ENCODE data around the gene C22orf39. TPM values are rescaled to one million over a fixed set of nuclear protein-coding genes. Genes with fewer than 3 reads are reported as not detected.

The C22orf39 gene
- polyA plus RNA-seq, 2 donors, result 17.4 to 19.1 TPM

DNA sequence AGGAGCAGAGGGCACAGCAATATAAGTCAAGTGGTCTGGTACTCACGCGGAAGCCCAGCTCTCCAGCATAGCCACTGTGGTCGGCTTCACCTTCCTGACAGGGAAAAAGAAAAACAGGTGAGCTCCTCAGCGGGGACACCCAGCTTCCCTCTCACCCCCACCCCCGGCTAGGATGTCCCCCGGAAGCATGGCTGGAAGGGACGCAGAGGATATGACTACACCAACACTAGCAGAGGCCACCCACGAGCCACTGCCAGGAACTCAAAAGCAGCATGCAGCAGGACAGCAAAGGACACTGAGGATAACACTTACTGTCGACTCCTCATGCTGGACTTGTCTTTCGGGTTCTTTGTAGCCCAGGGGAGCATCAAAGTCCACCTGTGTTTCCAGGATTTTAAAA is 9.0 kb upstream of the C22orf39 start:
- no peak overlapping the region for H3K4me3 ChIP-seq (ENCODE audit: low read depth in 1 of 2, low read length in 2 of 2)
- 91 to 94% methylated on average over 10 of the region's 10 CpGs for WGBS, 2 donors
- no peaks in the 10 kb centered on the region for H3K27me3 ChIP-seq (ENCODE audit: control insufficient read depth in 1 of 2, insufficient read depth in 2 of 2, low read length in 2 of 2)
- no peaks in the 10 kb centered on the region for H3K9me3 ChIP-seq (ENCODE audit: control insufficient read depth in 2 of 2, insufficient read depth in 1 of 2, low read depth in 1 of 2, low read length in 1 of 2)
- H3K36me3 ChIP-seq (ENCODE audit: control insufficient read depth in 2 of 2, insufficient read depth in 2 of 2, low read length in 1 of 2), result peaks cover 33 to 37% of the 10 kb centered on the region in 2 donors
- no peaks in the 10 kb centered on the region for H3K4me1 ChIP-seq (ENCODE audit: control insufficient read depth in 2 of 2, insufficient read depth in 2 of 2, low read length in 1 of 2)
- no peak overlapping the region for H3K27ac ChIP-seq (ENCODE audit: low read depth in 2 of 2, low read length in 1 of 2)

DNA sequence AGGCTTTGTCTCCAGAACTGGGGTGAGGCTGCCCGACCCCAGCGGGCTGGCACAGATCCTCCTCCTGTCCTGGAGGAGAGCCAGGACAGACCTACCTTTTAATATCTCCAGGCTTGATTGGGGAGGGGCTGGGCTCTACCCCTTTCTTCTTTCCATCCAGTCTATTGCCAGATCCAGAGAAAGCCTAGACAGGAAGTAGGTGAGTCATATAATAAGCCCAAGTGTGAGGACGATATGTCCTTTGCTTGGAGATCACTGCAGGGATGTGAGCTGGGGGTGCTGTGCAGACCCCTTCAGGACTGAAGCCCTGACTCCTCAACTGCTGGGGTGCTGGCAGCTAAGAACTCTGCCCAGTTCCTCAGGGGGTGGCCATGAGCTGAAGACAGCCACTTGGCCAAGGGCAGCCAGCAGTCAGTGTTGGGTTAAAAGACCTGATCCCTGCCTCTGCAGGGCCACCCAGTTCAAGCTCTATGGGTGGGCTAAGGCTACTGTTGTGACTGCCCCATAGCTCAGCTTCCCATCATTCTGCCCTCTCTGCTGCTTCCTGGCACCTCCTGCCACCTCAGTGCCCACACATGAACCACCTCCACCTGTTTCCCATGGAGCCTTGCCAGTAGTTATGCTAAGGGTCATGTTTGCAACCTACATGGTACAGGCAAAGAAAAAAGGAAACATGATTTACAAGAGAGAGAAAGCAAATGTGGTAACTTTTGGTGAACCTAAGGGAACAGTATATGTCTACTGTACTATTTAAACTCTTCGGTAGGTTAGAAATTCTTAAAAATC is 8.3 kb upstream of the C22orf39 start:
- no peak overlapping the region for H3K27ac ChIP-seq (ENCODE audit: low read depth in 2 of 2, low read length in 1 of 2)
- peaks cover 35 to 37% of the 10 kb centered on the region in 2 donors for H3K36me3 ChIP-seq (ENCODE audit: control insufficient read depth in 2 of 2, insufficient read depth in 2 of 2, low read length in 1 of 2)
- no peaks in the 10 kb centered on the region for H3K27me3 ChIP-seq (ENCODE audit: control insufficient read depth in 1 of 2, insufficient read depth in 2 of 2, low read length in 2 of 2)
- 66 to 74% methylated on average over 4 of the region's 4 CpGs for WGBS, 2 donors
- H3K9me3 ChIP-seq (ENCODE audit: control insufficient read depth in 2 of 2, insufficient read depth in 1 of 2, low read depth in 1 of 2, low read length in 1 of 2), result no peaks in the 10 kb centered on the region
- no peak overlapping the region for H3K4me3 ChIP-seq (ENCODE audit: low read depth in 1 of 2, low read length in 2 of 2)
- H3K4me1 ChIP-seq (ENCODE audit: control insufficient read depth in 2 of 2, insufficient read depth in 2 of 2, low read length in 1 of 2), result no peaks in the 10 kb centered on the region

DNA sequence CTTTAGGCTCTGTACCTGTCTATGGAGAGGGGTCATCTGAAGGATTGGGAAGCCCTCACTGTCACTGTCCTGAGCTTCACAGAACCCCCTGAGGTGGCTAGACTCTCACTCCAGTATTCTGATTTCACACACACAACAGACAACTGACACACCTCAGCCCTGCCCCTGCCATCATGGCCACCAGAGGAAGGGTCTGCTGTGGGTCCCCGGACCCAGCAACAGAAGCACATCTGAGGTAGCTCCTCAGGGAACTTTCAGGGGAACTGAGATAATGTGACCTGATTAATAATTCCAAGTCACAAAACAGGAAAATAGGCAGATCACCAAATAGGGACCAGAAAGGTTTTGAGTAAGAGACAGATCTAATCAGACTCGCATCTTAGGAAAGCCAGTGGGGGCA is 7.5 kb upstream of the C22orf39 start:
- 87 to 99% methylated on average over 2 of the region's 2 CpGs for WGBS, 2 donors
- peaks cover 35 to 37% of the 10 kb centered on the region in 2 donors for H3K36me3 ChIP-seq (ENCODE audit: control insufficient read depth in 2 of 2, insufficient read depth in 2 of 2, low read length in 1 of 2)

DNA sequence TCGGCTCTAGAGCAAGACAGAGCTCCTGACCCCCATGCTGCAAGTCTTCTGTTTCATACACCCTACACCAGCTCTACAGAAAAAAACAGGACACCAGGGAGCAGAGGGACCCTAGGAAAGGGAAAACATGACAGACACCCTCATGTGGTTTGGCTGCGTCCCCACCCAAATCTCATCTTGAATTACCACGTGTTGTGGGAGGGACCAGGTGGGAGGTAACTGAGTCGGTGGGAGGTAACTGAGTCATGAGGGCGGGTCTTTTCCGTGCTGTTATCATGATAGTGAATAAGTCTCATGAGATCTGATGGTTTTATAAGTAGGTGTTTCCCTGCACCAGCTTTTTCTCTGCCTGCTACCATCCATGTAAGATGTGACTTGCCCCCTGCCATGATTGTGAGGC is 6.6 kb upstream of the C22orf39 start:
- Histone ChIP-seq H3K4me1 (ENCODE audit: control insufficient read depth in 2 of 2, insufficient read depth in 2 of 2, low read length in 1 of 2) (no peaks in the 10 kb centered on the region), H3K27ac (ENCODE audit: low read depth in 2 of 2, low read length in 1 of 2) (no peak overlapping the region), H3K9me3 (ENCODE audit: control insufficient read depth in 2 of 2, insufficient read depth in 1 of 2, low read depth in 1 of 2, low read length in 1 of 2) (no peaks in the 10 kb centered on the region), H3K4me3 (ENCODE audit: low read depth in 1 of 2, low read length in 2 of 2) (no peak overlapping the region), H3K27me3 (ENCODE audit: control insufficient read depth in 1 of 2, insufficient read depth in 2 of 2, low read length in 2 of 2) (no peaks in the 10 kb centered on the region), H3K36me3 (ENCODE audit: control insufficient read depth in 2 of 2, insufficient read depth in 2 of 2, low read length in 1 of 2) (peaks cover 35 to 37% of the 10 kb centered on the region in 2 donors)
- 75 to 78% methylated on average over 6 of the region's 6 CpGs for WGBS, 2 donors

More for the DNA sequence above, 7.5 kb upstream of the C22orf39 start:
- no peak overlapping the region for H3K27ac ChIP-seq (ENCODE audit: low read depth in 2 of 2, low read length in 1 of 2)
- H3K4me3 ChIP-seq (ENCODE audit: low read depth in 1 of 2, low read length in 2 of 2), result no peak overlapping the region
- no peaks in the 10 kb centered on the region for H3K9me3 ChIP-seq (ENCODE audit: control insufficient read depth in 2 of 2, insufficient read depth in 1 of 2, low read depth in 1 of 2, low read length in 1 of 2)
- H3K27me3 ChIP-seq (ENCODE audit: control insufficient read depth in 1 of 2, insufficient read depth in 2 of 2, low read length in 2 of 2), result no peaks in the 10 kb centered on the region
- no peaks in the 10 kb centered on the region for H3K4me1 ChIP-seq (ENCODE audit: control insufficient read depth in 2 of 2, insufficient read depth in 2 of 2, low read length in 1 of 2)

DNA sequence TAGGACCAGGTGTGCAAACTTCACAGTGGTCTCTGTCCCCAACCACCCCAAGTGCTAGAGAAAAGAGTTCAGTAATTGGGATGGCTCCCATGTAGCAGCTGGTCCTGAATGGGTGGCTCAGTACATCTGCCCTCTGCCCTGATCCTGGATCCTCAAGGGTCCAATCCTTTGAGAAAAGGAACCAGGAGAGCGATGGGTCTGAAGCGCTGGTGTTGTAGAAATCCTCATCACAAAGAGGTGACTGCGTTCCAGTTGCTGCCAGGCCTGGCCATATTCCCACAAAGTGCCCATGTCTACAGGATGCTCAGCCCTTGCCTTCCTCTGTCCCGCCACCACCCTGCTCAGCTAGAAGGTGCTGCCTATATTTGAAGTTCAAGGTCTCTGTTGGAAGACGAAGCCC is 6.2 kb upstream of the C22orf39 start:
- Histone ChIP-seq H3K27ac (ENCODE audit: low read depth in 2 of 2, low read length in 1 of 2) (no peak overlapping the region), H3K36me3 (ENCODE audit: control insufficient read depth in 2 of 2, insufficient read depth in 2 of 2, low read length in 1 of 2) (peaks cover 35 to 37% of the 10 kb centered on the region in 2 donors), H3K27me3 (ENCODE audit: control insufficient read depth in 1 of 2, insufficient read depth in 2 of 2, low read length in 2 of 2) (no peaks in the 10 kb centered on the region), H3K4me1 (ENCODE audit: control insufficient read depth in 2 of 2, insufficient read depth in 2 of 2, low read length in 1 of 2) (peaks cover 0 to 1% of the 10 kb centered on the region in 2 donors), H3K9me3 (ENCODE audit: control insufficient read depth in 2 of 2, insufficient read depth in 1 of 2, low read depth in 1 of 2, low read length in 1 of 2) (no peaks in the 10 kb centered on the region), H3K4me3 (ENCODE audit: low read depth in 1 of 2, low read length in 2 of 2) (no peak overlapping the region)
- WGBS, 2 donors, result 97 to 99% methylated on average over 5 of the region's 5 CpGs

DNA sequence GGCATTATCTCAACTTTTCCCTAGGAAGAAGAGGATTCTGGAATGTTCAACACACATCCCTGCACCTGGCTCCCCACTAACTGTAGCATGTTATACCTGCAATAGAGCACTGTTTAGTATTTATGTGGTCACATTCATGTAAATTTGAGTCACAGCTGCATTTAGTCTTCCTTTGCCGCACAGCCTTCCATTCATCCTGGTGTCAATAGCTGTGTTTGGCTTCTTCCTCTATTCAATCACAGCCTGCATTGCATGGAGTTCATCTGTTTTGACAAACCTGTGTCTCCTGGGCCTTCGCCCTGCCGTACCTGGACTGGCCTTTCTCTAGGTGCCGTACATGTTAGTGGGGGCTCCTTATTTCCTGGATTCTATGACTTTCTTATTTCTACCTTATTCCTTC is 4.1 kb upstream of the C22orf39 start:
- Histone ChIP-seq H3K36me3 (ENCODE audit: control insufficient read depth in 2 of 2, insufficient read depth in 2 of 2, low read length in 1 of 2) (peaks cover 29 to 30% of the 10 kb centered on the region in 2 donors), H3K27me3 (ENCODE audit: control insufficient read depth in 1 of 2, insufficient read depth in 2 of 2, low read length in 2 of 2) (no peaks in the 10 kb centered on the region), H3K27ac (ENCODE audit: low read depth in 2 of 2, low read length in 1 of 2) (no peak overlapping the region), H3K4me1 (ENCODE audit: control insufficient read depth in 2 of 2, insufficient read depth in 2 of 2, low read length in 1 of 2) (peaks cover 2 to 4% of the 10 kb centered on the region in 2 donors), H3K4me3 (ENCODE audit: low read depth in 1 of 2, low read length in 2 of 2) (no peak overlapping the region), H3K9me3 (ENCODE audit: control insufficient read depth in 2 of 2, insufficient read depth in 1 of 2, low read depth in 1 of 2, low read length in 1 of 2) (no peaks in the 10 kb centered on the region)
- 96 to 97% methylated on average over 4 of the region's 4 CpGs for WGBS, 2 donors

DNA sequence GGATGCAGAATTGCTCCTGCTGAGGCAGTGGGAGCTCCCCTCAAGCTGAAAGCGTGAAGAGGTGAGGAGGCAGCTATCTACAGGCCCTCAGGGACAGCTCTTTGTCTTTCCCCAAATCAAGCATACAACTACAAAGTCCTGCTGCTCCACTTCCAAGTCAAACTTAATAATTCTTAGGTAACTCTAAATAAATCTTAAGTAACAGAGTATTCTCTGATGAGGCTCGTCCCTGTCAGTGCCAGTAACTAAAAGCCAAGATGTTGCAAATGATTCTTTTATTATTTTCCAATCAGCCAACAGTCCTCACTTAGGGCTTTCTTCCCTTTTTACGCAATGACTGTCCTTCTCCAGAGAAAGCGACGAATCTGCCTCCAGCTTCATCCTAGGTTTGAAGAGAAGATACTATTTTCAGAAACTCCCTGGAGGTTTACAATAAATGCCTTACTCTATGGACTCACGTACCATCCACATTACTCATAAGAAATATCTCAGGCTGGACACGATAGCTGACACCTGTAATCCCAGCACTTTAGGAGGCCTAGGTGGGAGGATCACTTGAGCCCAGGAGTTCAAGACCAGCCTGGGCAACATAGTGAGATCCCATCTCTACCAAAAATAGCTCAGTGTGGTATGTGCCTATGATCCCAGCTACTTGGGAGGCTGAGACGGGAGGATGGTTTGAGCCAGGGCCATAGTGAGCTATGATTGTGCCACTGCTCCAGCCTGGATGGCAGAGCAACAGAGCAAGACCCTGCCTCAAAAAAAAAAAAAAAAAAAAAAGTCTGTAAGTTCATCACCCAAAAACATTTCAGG is 3.1 kb upstream of the C22orf39 start:
- H3K27me3 ChIP-seq (ENCODE audit: control insufficient read depth in 1 of 2, insufficient read depth in 2 of 2, low read length in 2 of 2), result no peaks in the 10 kb centered on the region
- peaks cover 21 to 22% of the 10 kb centered on the region in 2 donors for H3K36me3 ChIP-seq (ENCODE audit: control insufficient read depth in 2 of 2, insufficient read depth in 2 of 2, low read length in 1 of 2)
- H3K27ac ChIP-seq (ENCODE audit: low read depth in 2 of 2, low read length in 1 of 2), result no peak overlapping the region
- 87 to 88% methylated on average over 8 of the region's 8 CpGs for WGBS, 2 donors
- no peak overlapping the region for H3K4me3 ChIP-seq (ENCODE audit: low read depth in 1 of 2, low read length in 2 of 2)
- H3K4me1 ChIP-seq (ENCODE audit: control insufficient read depth in 2 of 2, insufficient read depth in 2 of 2, low read length in 1 of 2), result peaks cover 2 to 7% of the 10 kb centered on the region in 2 donors
- H3K9me3 ChIP-seq (ENCODE audit: control insufficient read depth in 2 of 2, insufficient read depth in 1 of 2, low read depth in 1 of 2, low read length in 1 of 2), result no peaks in the 10 kb centered on the region

DNA sequence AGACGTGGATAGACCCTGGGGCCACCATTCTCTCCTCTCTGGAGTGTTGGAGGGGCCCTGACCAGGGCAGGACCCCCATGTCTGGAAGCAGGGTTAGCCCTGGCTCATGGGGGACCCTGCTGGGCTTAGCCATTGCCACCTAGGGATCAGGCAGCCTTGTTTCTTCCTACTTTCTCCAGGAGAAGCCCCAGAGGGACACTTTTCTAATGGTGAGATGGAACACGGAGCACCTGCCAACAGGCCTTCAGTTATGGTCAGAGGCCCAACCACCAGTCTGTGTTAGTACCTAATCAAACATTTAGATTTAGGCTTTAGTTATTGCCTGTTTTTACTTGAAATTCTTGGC is 1.9 kb upstream of the C22orf39 start:
- Histone ChIP-seq H3K4me3 (ENCODE audit: low read depth in 1 of 2, low read length in 2 of 2) (no peak overlapping the region), H3K27ac (ENCODE audit: low read depth in 2 of 2, low read length in 1 of 2) (no peak overlapping the region), H3K27me3 (ENCODE audit: control insufficient read depth in 1 of 2, insufficient read depth in 2 of 2, low read length in 2 of 2) (no peaks in the 10 kb centered on the region), H3K9me3 (ENCODE audit: control insufficient read depth in 2 of 2, insufficient read depth in 1 of 2, low read depth in 1 of 2, low read length in 1 of 2) (no peaks in the 10 kb centered on the region), H3K4me1 (ENCODE audit: control insufficient read depth in 2 of 2, insufficient read depth in 2 of 2, low read length in 1 of 2) (peaks cover 2 to 7% of the 10 kb centered on the region in 2 donors), H3K36me3 (ENCODE audit: control insufficient read depth in 2 of 2, insufficient read depth in 2 of 2, low read length in 1 of 2) (peaks cover 11 to 14% of the 10 kb centered on the region in 2 donors)
- 71 to 77% methylated on average over 2 of the region's 2 CpGs for WGBS, 2 donors

DNA sequence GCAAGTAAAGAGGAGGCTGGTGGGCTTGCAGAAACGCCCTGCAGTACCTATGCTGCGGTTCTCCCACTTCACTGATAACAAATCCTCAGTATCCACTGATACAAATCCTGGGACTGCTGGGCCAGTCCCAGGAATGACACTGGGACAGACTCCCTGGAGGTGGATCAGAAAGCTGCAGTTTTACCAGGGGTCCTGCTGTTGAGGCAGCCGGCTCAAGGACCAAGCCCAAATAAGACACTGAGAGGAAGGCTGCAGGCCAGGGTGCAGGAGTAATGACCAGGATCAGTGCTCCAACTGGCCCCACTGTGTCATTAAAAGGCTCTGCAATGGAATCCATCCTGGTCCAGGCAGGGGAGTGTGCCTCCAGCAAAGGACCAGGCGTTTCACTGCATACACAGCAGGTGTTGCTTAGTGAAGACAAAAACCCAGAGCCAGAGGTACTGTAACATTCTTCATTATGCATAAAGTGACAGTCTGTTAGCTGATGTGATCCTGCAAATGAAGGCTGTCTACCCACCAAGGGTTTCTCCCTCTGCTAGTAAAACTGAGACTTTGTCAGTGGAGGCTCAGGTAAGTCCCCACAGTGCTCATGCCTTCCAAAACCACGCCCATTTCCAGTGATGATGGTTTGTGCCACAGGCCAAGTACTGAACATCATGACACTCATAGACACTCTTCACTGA is 1.4 kb upstream of the C22orf39 start:
- peaks cover 10 to 16% of the 10 kb centered on the region in 2 donors for H3K36me3 ChIP-seq (ENCODE audit: control insufficient read depth in 2 of 2, insufficient read depth in 2 of 2, low read length in 1 of 2)
- no peaks in the 10 kb centered on the region for H3K9me3 ChIP-seq (ENCODE audit: control insufficient read depth in 2 of 2, insufficient read depth in 1 of 2, low read depth in 1 of 2, low read length in 1 of 2)
- H3K4me1 ChIP-seq (ENCODE audit: control insufficient read depth in 2 of 2, insufficient read depth in 2 of 2, low read length in 1 of 2), result peaks cover 2 to 7% of the 10 kb centered on the region in 2 donors
- H3K27ac ChIP-seq (ENCODE audit: low read depth in 2 of 2, low read length in 1 of 2), result no peak overlapping the region
- WGBS, 2 donors, result 76 to 78% methylated on average over 5 of the region's 5 CpGs
- no peak overlapping the region for H3K4me3 ChIP-seq (ENCODE audit: low read depth in 1 of 2, low read length in 2 of 2)
- no peaks in the 10 kb centered on the region for H3K27me3 ChIP-seq (ENCODE audit: control insufficient read depth in 1 of 2, insufficient read depth in 2 of 2, low read length in 2 of 2)
